Gastrocnemius medialis (tissue), 4 donors: ENCODE measurements around the gene PIP4K2B.

Experiments
- CTCF ChIP-seq, 5 experiments: fragments of 450-650 bp in 3 of 5; fragments of 200-600 bp in 2 of 5; sonication (generic) in 2 of 5; IDR thresholded peaks in 4 of 5; conservative IDR thresholded peaks in 1 of 5; 1 replicate in 4 of 5; 2 replicates in 1 of 5; pipeline ENCODE4 v1.5.1; 2016 to 2019; ENCODE audit warnings: antibody characterized with exemption in 5 of 5, mild to moderate bottlenecking in 3 of 5, moderate library complexity in 3 of 5
- POLR2A ChIP-seq, 2 donors: fragments of 450-650 bp; IDR thresholded peaks; one replicate each; pipeline ENCODE4 v1.6.1; 2017; ENCODE audit warnings: antibody characterized with exemption in 2 of 2, mild to moderate bottlenecking in 2 of 2, moderate library complexity in 2 of 2

GRCh38 chr17:38741461-38741860 is 57.9 kb downstream of the PIP4K2B start:
- TF ChIP-seq CTCF (IDR thresholded peaks at IDR 0.05 in 4 of 5, conservative IDR thresholded peaks at IDR 0.05 in 1 of 5) (no peak), POLR2A (IDR thresholded peaks at IDR 0.05) (no peak)
